ENCODE data around the gene OR4D5. TPM values are rescaled to one million over a fixed set of nuclear protein-coding genes. Genes with fewer than 3 reads are reported as not detected.

OR4D5 gene
- polyA plus RNA-seq (ENCODE audit: insufficient read depth in 1 of 5, insufficient read length in 5 of 5, low replicate concordance in 1 of 5) = not detected
- long read RNA-seq, donor 1 = 0 reads
- long read RNA-seq, donor 2 = 0 reads
- long read RNA-seq, donor 3 = 0 reads
- long read RNA-seq, donor 4 = 0 reads
- long read RNA-seq, donor 5 = 0 reads
- long read RNA-seq, donor 6 = 0 reads
- long read RNA-seq, donor 7 = 0 reads
- long read RNA-seq, donor 8 = 0 reads

DNA sequence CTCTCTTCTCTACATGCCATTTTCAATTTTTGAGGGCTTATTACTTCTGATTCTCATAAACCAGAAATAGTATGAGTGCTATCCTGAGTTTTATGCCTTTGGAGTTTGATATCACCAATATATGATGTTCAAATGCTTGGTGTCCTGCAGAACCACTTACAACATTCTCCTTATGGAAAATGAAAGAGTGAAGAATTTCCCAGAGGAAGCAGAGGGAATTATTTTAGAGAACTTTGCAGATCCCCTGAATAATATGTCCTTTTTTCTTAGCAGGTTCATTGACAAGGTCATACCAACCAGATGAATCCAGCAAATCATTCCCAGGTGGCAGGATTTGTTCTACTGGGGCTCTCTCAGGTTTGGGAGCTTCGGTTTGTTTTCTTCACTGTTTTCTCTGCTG, at the start of gene OR4D5:
Gene OR4D5 (plus strand): TSS at position 301 of the 400 bp plus-strand sequence. CDS start 0 bp downstream, at position 301.
- DNase-seq = no peak

DNA sequence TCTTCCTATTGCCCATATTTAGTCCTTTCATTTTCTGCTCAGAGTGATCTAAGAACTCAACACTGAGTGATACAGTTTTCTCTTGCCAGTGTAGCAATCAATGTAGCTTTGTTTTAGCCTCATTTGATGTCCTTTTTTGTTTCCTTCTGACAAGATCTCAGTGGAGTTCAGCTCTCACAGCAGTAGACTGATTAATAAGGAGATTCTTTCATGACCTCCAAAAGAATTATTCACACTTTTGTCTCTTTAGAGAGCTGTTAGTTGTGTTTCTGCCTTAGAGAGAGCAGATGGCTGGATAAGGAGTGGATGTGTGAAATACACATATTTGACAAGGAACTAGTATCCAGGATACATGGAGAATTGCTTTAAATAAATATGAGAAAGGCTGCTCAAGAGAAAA, 47.4 kb upstream of the OR4D5 start:
- no peak for DNase-seq

DNA sequence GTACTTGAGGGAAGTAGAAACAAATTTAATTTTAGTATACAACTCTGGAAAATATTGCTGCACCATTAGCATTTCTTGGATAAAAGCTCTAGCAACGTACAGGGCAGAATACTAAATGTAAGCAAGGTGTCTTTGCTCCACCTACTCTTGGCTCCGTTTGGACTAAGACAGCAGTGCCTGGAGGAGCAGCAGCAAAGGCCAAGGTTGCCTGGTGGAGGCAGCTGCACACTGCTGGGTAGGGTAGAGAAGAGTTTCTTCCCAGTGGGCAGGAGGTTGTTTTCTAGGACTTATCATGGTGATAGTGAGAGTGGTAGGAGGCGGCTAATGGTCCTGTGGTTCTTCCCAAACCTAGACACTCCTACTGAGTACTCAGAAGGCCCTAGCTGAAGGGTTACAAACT, 39.6 kb upstream of the OR4D5 start:
- no peak for DNase-seq

DNA sequence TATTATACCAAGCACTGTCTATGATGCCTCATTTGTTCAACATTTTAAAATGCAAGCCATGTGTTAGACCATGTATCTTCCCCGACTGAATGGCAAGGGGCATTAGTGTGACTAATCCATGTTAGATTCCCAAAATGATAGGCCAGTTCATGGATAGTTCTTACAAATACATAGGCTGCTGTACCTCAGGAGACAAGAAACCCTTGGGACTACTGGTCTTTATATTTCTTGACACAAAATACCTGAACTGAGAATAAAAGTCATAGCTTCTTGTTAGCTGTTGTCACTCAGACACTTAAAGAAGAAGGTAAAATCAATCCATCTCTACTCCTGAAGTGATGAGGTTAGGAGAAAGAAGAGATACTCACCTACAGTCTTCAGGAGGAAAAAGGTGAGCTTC, 37.5 kb upstream of the OR4D5 start, which contains the start of gene OR8D4:
Gene OR8D4 (plus strand): TSS at position 301 of the 400 bp plus-strand sequence. CDS start 4,265 bp downstream, outside the sequence.
- DNase-seq = no peak

DNA sequence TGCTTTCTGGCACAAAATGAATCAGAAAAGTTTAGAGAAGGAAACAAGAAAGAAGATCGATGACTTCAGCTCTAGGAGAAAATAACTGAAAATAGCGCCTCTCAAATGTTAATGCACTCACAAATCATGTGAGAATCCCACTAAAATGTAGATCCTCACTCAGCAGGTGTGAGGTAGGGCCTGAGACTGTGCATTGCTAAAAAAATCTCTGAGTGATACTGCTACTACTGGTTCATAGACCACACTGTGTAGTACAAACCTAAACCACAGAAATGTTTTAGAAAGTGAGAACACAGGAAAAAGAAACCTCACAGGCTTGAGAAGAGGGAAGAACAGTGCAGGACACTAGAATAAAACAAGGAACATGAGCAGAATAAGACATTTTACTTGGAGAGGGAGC, 35.5 kb upstream of the OR4D5 start:
- no peak for DNase-seq

DNA sequence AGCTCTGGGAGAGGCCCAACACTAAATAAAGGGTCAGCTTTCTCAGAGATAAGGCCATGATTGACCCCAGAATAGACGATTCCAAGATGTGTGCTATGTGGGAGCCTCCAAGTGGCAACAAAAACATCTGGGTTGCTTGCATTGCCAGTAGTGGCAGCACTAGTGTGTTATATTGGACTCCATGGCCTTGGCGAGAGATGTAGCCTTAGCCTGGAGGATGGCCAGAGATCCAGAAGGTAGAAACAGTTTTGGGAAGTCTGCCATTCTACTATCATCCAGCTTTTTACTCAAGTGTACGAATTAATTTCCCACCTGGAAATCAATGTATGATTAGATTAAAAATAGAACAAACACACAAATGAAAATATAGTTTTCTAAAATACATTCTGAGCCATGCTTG, 34.5 kb upstream of the OR4D5 start:
- no peak for DNase-seq

DNA sequence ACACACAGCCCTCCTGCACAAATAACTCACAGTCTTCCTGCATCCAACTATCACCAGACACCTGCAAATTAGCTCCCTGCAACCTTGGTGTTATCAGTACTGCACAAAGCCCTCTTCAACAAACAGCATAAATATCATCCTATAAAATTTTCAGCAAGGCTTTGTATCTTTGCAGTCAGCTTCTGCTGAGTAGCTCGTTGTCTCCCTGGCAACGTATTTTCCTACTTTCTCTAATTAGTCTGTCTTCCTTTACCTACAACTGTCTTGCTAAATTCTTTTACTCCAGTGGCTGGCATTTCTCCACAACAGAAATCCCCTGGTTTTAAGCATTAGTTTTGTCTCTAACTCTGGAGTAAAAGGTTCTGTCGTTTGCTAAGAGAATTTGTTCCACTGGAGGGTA, 33.6 kb upstream of the OR4D5 start:
- DNase-seq = no peak

DNA sequence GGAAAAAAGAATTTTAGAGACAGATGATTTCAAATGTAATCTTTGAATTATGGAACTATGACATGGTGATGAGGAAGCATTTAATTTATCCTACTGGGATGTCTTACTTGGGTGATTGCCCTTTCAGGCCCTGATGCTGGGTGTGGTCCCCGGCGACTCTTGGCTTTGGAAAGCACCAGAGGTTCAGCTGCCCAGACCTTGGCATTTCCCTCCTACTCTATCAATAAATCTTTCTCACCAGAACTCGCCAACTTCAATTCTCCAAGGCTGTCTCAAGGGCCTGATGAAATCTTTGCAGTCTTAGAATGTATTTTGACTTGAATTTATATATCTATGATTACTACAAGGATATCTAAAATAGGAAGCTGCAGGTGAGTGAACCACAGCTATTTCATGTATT, 18.5 kb upstream of the OR4D5 start:
- DNase-seq = no peak

DNA sequence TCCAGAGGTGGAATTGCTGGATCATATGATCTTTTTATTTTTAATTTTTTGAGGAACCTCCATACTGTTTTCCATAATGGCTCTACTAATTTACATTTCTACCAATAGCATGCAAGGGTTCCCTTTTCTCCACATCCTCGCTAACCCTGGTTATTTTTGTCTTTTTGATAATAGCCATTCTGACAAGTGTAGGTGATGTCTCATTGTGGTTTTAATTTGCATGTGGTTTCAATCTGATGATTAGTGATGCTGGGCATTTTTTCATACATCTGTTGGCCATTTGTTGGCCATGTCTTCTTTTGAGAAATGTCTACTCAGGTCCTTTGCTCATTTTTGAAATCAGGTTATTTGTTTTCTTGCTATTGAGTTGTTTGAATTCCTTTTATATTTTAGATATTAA, 15.4 kb upstream of the OR4D5 start:
- no peak for DNase-seq

DNA sequence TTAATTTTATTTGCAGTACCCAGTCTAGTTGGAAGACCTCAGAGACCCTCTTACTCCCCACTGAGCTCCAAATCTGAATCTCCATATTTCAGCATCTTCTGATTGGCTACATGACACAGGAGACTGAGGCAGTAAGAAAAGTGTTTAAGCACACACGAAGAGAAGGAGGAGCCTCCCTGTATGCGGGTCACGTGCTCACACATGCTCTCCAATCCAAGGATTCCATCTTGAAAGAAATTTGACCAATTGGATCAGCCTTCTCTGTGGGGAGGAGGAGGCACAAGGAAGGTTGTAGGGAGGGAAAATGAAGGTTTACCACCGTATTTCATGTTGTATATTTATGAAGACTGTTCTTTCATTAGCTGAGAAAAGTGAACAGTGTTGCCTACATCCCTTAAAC, 3.0 kb downstream of the OR4D5 start:
- no peak for DNase-seq

DNA sequence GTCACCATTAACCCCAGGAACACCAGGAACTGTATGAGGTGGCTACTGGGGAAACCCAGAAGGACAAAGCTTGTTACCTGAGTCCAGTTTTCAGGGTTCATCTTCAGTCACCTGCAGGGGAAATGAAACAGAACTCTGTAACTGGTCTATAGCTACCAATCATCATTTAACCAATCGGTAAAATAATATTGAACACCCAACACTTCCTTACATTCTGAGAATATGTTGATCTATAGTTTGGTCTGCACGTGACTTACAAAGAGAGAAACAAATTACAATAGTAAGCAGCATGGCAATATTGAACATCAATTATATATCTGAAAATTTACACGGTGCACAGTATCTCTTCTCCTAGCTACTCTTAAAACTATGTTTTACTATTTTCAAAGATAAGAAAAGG, 4.3 kb downstream of the OR4D5 start, which contains the start of gene OR6T1:
Gene OR6T1 (minus strand): TSS at position 101 of the 400 bp plus-strand sequence. CDS start 0 bp downstream, at position 101.
- DNase-seq = no peak

DNA sequence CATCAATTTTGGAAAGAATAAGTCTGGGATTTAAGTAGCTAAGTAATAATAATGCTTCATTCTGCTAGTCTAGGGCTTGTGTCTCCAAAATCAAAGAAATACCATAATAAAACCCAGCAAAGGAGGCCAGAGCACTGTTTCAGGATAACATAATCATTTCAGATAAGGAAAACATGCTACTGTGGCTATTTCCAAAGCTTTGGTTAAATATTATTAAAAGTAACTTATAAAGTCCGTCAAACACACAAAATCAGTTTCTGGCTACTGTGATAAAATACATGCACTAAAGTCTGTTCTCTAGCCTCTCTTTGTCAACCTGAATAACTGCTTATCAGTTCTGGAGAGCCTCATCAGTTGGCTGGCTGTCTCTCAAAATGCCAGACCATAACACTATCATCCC, 5.7 kb downstream of the OR4D5 start:
- DNase-seq = no peak

DNA sequence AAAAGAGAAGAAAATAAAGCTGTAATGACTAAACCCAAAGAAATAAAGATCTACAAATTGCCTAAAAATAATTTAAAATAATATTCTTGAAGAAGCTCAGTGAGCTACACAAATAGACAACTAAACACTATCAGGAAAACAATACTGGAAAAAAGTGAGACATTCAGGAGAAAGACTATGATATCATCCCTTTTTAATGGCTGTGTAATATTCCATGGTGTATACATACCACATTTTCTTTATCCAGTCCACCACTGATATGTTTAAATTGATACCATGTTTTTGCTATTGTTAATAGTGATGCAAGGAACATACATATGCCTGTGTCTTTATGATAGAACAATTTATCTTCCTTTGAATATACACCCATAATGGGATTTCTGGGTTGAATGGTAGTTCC, 17.3 kb downstream of the OR4D5 start:
- DNase-seq = no peak

DNA sequence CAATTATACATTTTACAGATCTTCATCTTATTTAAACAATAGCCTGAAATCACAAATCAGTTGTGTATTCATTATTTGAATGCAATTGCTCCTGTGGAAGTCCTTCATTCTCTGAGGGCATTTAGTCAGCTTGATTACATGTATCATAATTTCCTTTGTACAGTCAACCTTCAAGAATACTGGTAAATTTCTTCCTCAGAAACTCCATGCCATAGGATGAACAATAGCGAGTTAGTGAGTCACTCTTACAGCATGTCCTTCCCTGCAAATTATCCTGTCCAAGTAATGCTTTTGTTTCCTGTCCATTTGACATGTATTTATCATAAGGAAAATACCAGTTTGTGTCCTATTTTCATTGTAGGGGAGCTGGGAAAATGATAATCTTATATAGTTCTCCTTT, 34.4 kb downstream of the OR4D5 start:
- DNase-seq = no peak

DNA sequence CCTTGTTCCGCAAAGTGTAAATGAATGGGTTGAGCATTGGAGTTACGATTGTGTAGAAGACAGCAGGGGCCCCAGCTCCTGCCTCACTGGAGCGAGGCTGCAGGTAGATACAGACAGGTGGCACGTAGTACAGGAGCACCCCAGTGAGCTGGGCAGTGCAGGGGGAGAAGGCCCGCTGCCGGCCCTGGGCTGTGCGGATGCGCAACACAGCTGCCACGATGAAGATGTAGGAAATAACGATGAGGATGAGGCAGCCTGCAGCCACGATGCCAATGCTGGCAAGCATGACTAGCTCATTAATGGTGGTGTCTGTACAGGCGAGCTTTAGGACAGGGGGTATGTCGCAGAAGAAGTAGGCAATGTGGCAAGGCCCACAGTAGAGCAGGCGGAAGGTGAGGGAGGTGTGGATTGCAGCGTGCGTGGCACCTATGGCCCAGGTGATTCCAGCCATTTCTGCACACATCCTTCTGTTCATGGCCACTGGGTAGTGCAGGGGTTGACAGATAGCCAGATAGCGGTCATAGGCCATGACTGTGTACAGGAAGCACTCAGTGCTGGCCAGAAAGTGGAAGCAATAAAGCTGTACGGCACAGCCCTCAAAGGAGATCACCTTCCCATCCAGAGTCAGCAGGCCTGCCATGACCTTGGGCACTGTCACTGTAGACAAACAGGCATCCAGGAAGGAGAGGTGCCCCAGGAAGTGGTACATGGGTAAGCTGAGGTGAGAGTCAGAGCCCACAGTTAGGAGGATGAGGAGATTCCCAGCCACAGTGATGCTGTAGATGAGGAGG, 37.5 kb downstream of the OR4D5 start:
- DNase-seq = no peak

DNA sequence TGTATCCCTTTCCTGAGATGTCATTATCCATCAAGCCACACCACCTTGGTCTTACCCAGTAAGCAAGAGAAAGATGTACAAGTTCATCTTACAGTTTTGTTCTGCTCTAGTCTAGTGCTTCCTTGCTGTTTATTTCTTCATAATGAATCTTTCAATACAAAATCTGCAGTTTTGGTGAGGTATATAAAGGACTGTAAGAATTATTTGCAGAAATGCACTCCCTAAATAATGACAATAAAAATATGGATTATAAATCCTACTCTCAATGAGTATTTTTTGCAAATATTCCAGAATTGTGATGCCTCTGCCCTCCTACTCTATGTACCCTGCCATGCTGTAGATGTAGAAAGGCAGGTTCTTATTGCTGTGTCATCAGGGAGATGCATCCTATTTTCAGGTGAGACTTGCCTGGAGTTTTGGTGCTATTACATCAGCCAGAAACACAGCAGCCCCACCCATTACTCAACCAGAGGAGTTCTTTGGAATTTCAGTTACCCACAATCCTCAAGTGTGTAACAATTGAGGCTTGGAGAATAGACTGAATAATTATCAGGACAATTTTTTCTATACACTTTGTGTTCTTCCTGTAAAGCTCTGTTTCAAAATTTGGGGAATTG, 38.4 kb downstream of the OR4D5 start, which contains the start of gene OR10S1:
Gene OR10S1 (minus strand): TSS at position 51 of the 617 bp plus-strand sequence. CDS start 117 bp downstream, outside the sequence.
- no peak for DNase-seq

DNA sequence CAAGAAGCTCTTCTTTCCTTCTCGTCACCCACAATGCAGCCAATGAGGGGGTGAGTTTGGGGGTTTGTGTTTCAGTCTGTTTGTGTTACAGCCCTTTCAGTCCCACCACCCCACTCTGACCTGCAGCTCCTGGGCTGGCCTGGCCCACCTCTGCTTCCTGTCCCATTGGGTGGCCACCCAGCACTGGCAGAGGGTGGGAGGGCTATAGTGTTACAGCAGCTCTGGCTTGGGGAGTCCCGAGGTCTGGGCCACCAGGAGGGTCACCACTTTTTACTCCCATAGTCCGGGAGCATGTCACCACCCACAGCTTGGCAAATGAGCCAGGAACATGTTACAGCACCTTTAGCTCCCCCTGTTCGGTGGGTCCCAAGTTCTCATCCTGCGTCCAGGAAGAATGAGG, 39.9 kb downstream of the OR4D5 start:
- DNase-seq = no peak

Other genes with a start within 250 kb of the OR4D5 start
- 10 to 100 TPM; 16.6 to 25.1 (median 22.4) TPM for gene ZNF202, start 198.0 kb upstream of the OR4D5 start, polyA plus RNA-seq (ENCODE audit: insufficient read depth in 1 of 5, insufficient read length in 5 of 5, low replicate concordance in 1 of 5)
- not detected for gene OR6X1, start 185.1 kb upstream of the OR4D5 start, polyA plus RNA-seq (ENCODE audit: insufficient read depth in 1 of 5, insufficient read length in 5 of 5, low replicate concordance in 1 of 5)
- gene OR6M1, start 133.3 kb upstream of the OR4D5 start, polyA plus RNA-seq (ENCODE audit: insufficient read depth in 1 of 5, insufficient read length in 5 of 5, low replicate concordance in 1 of 5) = not detected
- gene TMEM225, start 53.9 kb upstream of the OR4D5 start, polyA plus RNA-seq (ENCODE audit: insufficient read depth in 1 of 5, insufficient read length in 5 of 5, low replicate concordance in 1 of 5) = not detected
- under 1 TPM in 2 of 5 donors, not detected in 3; 0.04 to 0.06 TPM for gene OR8D4, start 37.5 kb upstream of the OR4D5 start, polyA plus RNA-seq (ENCODE audit: insufficient read depth in 1 of 5, insufficient read length in 5 of 5, low replicate concordance in 1 of 5)
- gene OR6T1, start 4.2 kb downstream of the OR4D5 start, polyA plus RNA-seq (ENCODE audit: insufficient read depth in 1 of 5, insufficient read length in 5 of 5, low replicate concordance in 1 of 5) = not detected
- gene OR10S1, start 38.2 kb downstream of the OR4D5 start, polyA plus RNA-seq (ENCODE audit: insufficient read depth in 1 of 5, insufficient read length in 5 of 5, low replicate concordance in 1 of 5) = not detected
- not detected for gene OR10G6, start 55.5 kb downstream of the OR4D5 start, polyA plus RNA-seq (ENCODE audit: insufficient read depth in 1 of 5, insufficient read length in 5 of 5, low replicate concordance in 1 of 5)
- gene OR10G4, start 73.4 kb downstream of the OR4D5 start, polyA plus RNA-seq (ENCODE audit: insufficient read depth in 1 of 5, insufficient read length in 5 of 5, low replicate concordance in 1 of 5) = not detected
- not detected for gene OR10G9, start 83.4 kb downstream of the OR4D5 start, polyA plus RNA-seq (ENCODE audit: insufficient read depth in 1 of 5, insufficient read length in 5 of 5, low replicate concordance in 1 of 5)
- not detected for gene OR10G8, start 87.2 kb downstream of the OR4D5 start, polyA plus RNA-seq (ENCODE audit: insufficient read depth in 1 of 5, insufficient read length in 5 of 5, low replicate concordance in 1 of 5)
- gene OR10G7, start 101.7 kb downstream of the OR4D5 start, polyA plus RNA-seq (ENCODE audit: insufficient read depth in 1 of 5, insufficient read length in 5 of 5, low replicate concordance in 1 of 5) = not detected
- 10 to 100 TPM; 17.7 to 19.2 (median 18.2) TPM for gene VWA5A, start 175.8 kb downstream of the OR4D5 start, polyA plus RNA-seq (ENCODE audit: insufficient read depth in 1 of 5, insufficient read length in 5 of 5, low replicate concordance in 1 of 5)
- not detected for gene OR10D3, start 243.7 kb downstream of the OR4D5 start, polyA plus RNA-seq (ENCODE audit: insufficient read depth in 1 of 5, insufficient read length in 5 of 5, low replicate concordance in 1 of 5)